ENCODE measurements around the gene JAG2.

JAG2 gene

GRCh38 chr14:105149146-105149781 lies 19.3 kb downstream of the JAG2 start:
- no peak for DNase-seq

- DNase-seq = no peak
These were observed 19.9 kb downstream of the JAG2 start for GRCh38 chr14:105148604-105149145.

- DNase-seq = no peak
These were observed 20.6 kb downstream of the JAG2 start for GRCh38 chr14:105147671-105148603.

GRCh38 chr14:105146976-105147635 lies 21.5 kb downstream of the JAG2 start:
- no peak for DNase-seq

GRCh38 chr14:105146181-105146975 lies 22.2 kb downstream of the JAG2 start:
- no peak for DNase-seq

GRCh38 chr14:105145381-105146180 lies 23.0 kb downstream of the JAG2 start:
- no peak for DNase-seq

GRCh38 chr14:105144666-105145380 lies 23.8 kb downstream of the JAG2 start:
- no peak for DNase-seq

GRCh38 chr14:105144026-105144665 lies 24.4 kb downstream of the JAG2 start:
- DNase-seq = no peak

- no peak for DNase-seq
These were observed 25.0 kb downstream of the JAG2 start for GRCh38 chr14:105143451-105144025.

GRCh38 chr14:105142651-105143450 lies 25.7 kb downstream of the JAG2 start:
- DNase-seq = no peak

- DNase-seq = no peak
These were observed 26.9 kb downstream of the JAG2 start for GRCh38 chr14:105141486-105142281.

- DNase-seq = no peak
These were observed 27.6 kb downstream of the JAG2 start for GRCh38 chr14:105141026-105141425.

- DNase-seq = no peak
These were observed 28.0 kb downstream of the JAG2 start for GRCh38 chr14:105140581-105140980.

GRCh38 chr14:105139831-105140239 lies 28.7 kb downstream of the JAG2 start:
- DNase-seq = no peak

- no peak for DNase-seq
These were observed 29.3 kb downstream of the JAG2 start for GRCh38 chr14:105139212-105139825.

GRCh38 chr14:105138551-105139111 lies 29.9 kb downstream of the JAG2 start:
- no peak for DNase-seq

GRCh38 chr14:105138021-105138541 lies 30.5 kb downstream of the JAG2 start:
- DNase-seq = no peak
